PC-9 (cell line): Measurements from ENCODE around the gene SLC12A1.

Source experiments
- CTCF ChIP-seq: fragments of 200-600 bp; sonication (generic); conservative IDR thresholded peaks from 2 replicates; pipeline ENCODE4 v1.6.1; 2017; ENCODE audit warnings: mixed run types, antibody characterized with exemption, mild to moderate bottlenecking, moderate library complexity
- EZH2 ChIP-seq: fragments of 200-600 bp; sonication (generic); IDR thresholded peaks from 2 replicates; pipeline ENCODE4 v1.8.0; 2017; ENCODE audit warnings: antibody characterized with exemption, low read depth

- TF ChIP-seq EZH2 (no peak), CTCF (no peak)
Observed at GRCh38 chr15:48205981-48206380, at the start of gene SLC12A1.
